T-helper 1 cell treated with Interleukin-12 subunit alpha and Interleukin-12 subunit beta and Interleukin-4 antibody, amounts not matched to agents 30 μg/mL and 1 μg/mL, for 36 hours (primary cell): ENCODE measurements around the gene NAGLU.
A peak's percentile ranks its signal among the peaks of the same experiment; 100 is the strongest.

Experiments
- H3K27ac Mint-ChIP-seq: one replicate; pipeline ENCODE4 v1.8.0; 2021; ENCODE audit warnings: mild to moderate bottlenecking, mixed read lengths
- H3K27me3 Mint-ChIP-seq: one replicate; pipeline ENCODE4 v1.8.0; 2021; ENCODE audit warnings: low read depth, mixed read lengths
- H3K36me3 Mint-ChIP-seq: one replicate; pipeline ENCODE4 v1.8.0; 2021; ENCODE audit warnings: low read depth, mixed read lengths
- H3K4me1 Mint-ChIP-seq: one replicate; pipeline ENCODE4 v1.8.0; 2021; ENCODE audit warnings: low read depth, mixed read lengths
- H3K4me3 Mint-ChIP-seq: one replicate; pipeline ENCODE4 v1.8.0; 2021; ENCODE audit warnings: mild to moderate bottlenecking, moderate library complexity, mixed read lengths
- H3K9me3 Mint-ChIP-seq: one replicate; pipeline ENCODE4 v1.8.0; 2021; ENCODE audit warnings: mixed read lengths

NAGLU gene

GRCh38 chr17:42561897-42562387 is 25.9 kb downstream of the NAGLU start, which contains the start of gene COASY:
Gene COASY (plus strand): TSS chr17:42562148. CDS start chr17:42562623, 475 bp downstream.
- peaks cover 12% of the 10 kb centered on the region for H3K36me3 Mint-ChIP-seq
- H3K9me3 Mint-ChIP-seq: no peaks in the 10 kb centered on the region
- peak within 1 kb of the TSS; percentile 97 for H3K27ac Mint-ChIP-seq
- H3K4me1 Mint-ChIP-seq: peaks cover 30% of the 10 kb centered on the region
- no peaks in the 10 kb centered on the region for H3K27me3 Mint-ChIP-seq
- H3K4me3 Mint-ChIP-seq: peak within 1 kb of the TSS; percentile 93

- Mint-ChIP-seq H3K4me1 (peaks cover 28% of the 10 kb centered on the region), H3K27ac (peak overlapping the region; percentile 97), H3K4me3 (peak overlapping the region; percentile 93), H3K9me3 (no peaks in the 10 kb centered on the region), H3K27me3 (no peaks in the 10 kb centered on the region), H3K36me3 (peaks cover 14% of the 10 kb centered on the region)
Observed at GRCh38 chr17:42562388-42563142, 26.5 kb downstream of the NAGLU start.

- Mint-ChIP-seq H3K9me3 (no peaks in the 10 kb centered on the region), H3K36me3 (peaks cover 17% of the 10 kb centered on the region), H3K4me3 (peak overlapping the region; percentile 93), H3K27me3 (no peaks in the 10 kb centered on the region), H3K4me1 (peaks cover 32% of the 10 kb centered on the region), H3K27ac (peak overlapping the region; percentile 20)
Observed at GRCh38 chr17:42563143-42563509, 27.1 kb downstream of the NAGLU start.

- Mint-ChIP-seq H3K27ac (peak overlapping the region; percentile 59), H3K9me3 (no peaks in the 10 kb centered on the region), H3K27me3 (no peaks in the 10 kb centered on the region), H3K4me3 (peak overlapping the region; percentile 93), H3K4me1 (peaks cover 32% of the 10 kb centered on the region), H3K36me3 (peaks cover 18% of the 10 kb centered on the region)
Observed at GRCh38 chr17:42563543-42563942, 27.5 kb downstream of the NAGLU start.

GRCh38 chr17:42563950-42564349 is 27.9 kb downstream of the NAGLU start:
- peaks cover 35% of the 10 kb centered on the region for H3K4me1 Mint-ChIP-seq
- peaks cover 22% of the 10 kb centered on the region for H3K36me3 Mint-ChIP-seq
- no peaks in the 10 kb centered on the region for H3K27me3 Mint-ChIP-seq
- H3K27ac Mint-ChIP-seq: peak overlapping the region; percentile 59
- peak overlapping the region; percentile 93 for H3K4me3 Mint-ChIP-seq
- H3K9me3 Mint-ChIP-seq: no peaks in the 10 kb centered on the region

GRCh38 chr17:42564815-42565522 is 28.9 kb downstream of the NAGLU start:
- no peak overlapping the region for H3K27ac Mint-ChIP-seq
- peaks cover 36% of the 10 kb centered on the region for H3K4me1 Mint-ChIP-seq
- H3K4me3 Mint-ChIP-seq: no peak overlapping the region
- H3K36me3 Mint-ChIP-seq: peaks cover 32% of the 10 kb centered on the region
- no peaks in the 10 kb centered on the region for H3K27me3 Mint-ChIP-seq
- H3K9me3 Mint-ChIP-seq: no peaks in the 10 kb centered on the region

GRCh38 chr17:42565523-42566214 is 29.6 kb downstream of the NAGLU start:
- Mint-ChIP-seq H3K36me3 (peaks cover 35% of the 10 kb centered on the region), H3K4me1 (peaks cover 36% of the 10 kb centered on the region), H3K9me3 (no peaks in the 10 kb centered on the region), H3K27ac (no peak overlapping the region), H3K27me3 (no peaks in the 10 kb centered on the region), H3K4me3 (no peak overlapping the region)

- Mint-ChIP-seq H3K27me3 (no peaks in the 10 kb centered on the region), H3K9me3 (no peaks in the 10 kb centered on the region), H3K4me3 (peak overlapping the region; percentile 96), H3K4me1 (peaks cover 35% of the 10 kb centered on the region), H3K36me3 (peaks cover 39% of the 10 kb centered on the region), H3K27ac (peak overlapping the region; percentile 94)
Observed at GRCh38 chr17:42566215-42566882, 30.3 kb downstream of the NAGLU start.

GRCh38 chr17:42566883-42567573 is 31.0 kb downstream of the NAGLU start, which contains the start of gene MLX:
Gene MLX (plus strand): TSS chr17:42567100. CDS start chr17:42567125, 25 bp downstream.
- H3K4me3 Mint-ChIP-seq: peak within 1 kb of the TSS; percentile 96
- no peaks in the 10 kb centered on the region for H3K27me3 Mint-ChIP-seq
- no peaks in the 10 kb centered on the region for H3K9me3 Mint-ChIP-seq
- H3K27ac Mint-ChIP-seq: peak within 1 kb of the TSS; percentile 94
- peaks cover 37% of the 10 kb centered on the region for H3K36me3 Mint-ChIP-seq
- peaks cover 29% of the 10 kb centered on the region for H3K4me1 Mint-ChIP-seq

- H3K4me1 Mint-ChIP-seq: peaks cover 29% of the 10 kb centered on the region
- H3K4me3 Mint-ChIP-seq: no peak overlapping the region
- peaks cover 43% of the 10 kb centered on the region for H3K36me3 Mint-ChIP-seq
- H3K9me3 Mint-ChIP-seq: no peaks in the 10 kb centered on the region
- peak overlapping the region; percentile 45 for H3K27ac Mint-ChIP-seq
- H3K27me3 Mint-ChIP-seq: no peaks in the 10 kb centered on the region
Observed at GRCh38 chr17:42568341-42569111, 32.5 kb downstream of the NAGLU start.

- Mint-ChIP-seq H3K27me3 (no peaks in the 10 kb centered on the region), H3K4me1 (peaks cover 28% of the 10 kb centered on the region), H3K4me3 (no peak overlapping the region), H3K27ac (no peak overlapping the region), H3K9me3 (no peaks in the 10 kb centered on the region), H3K36me3 (peaks cover 57% of the 10 kb centered on the region)
Observed at GRCh38 chr17:42571435-42572225, 35.6 kb downstream of the NAGLU start.

- Mint-ChIP-seq H3K27ac (no peak overlapping the region), H3K9me3 (no peaks in the 10 kb centered on the region), H3K36me3 (peaks cover 59% of the 10 kb centered on the region), H3K4me3 (no peak overlapping the region), H3K27me3 (no peaks in the 10 kb centered on the region), H3K4me1 (peaks cover 35% of the 10 kb centered on the region)
Observed at GRCh38 chr17:42573095-42573494, 37.1 kb downstream of the NAGLU start.
